GDM1 (cell line): ENCODE data around the gene DGKQ.
A peak's percentile ranks its signal among the peaks of the same experiment; 100 is the strongest.
"Not testable (repeated sequence)": the region's sequence is repeated elsewhere in the genome, so short reads cannot be mapped to it uniquely, and the experiment has no call there.

Experiments
- DNase-seq: peaks from one replicate; lab custom pipeline; 2025; lab: John Stamatoyannopoulos, UW

DGKQ gene

GRCh38 chr4:924107-925096 lies 49.0 kb downstream of the DGKQ start:
- DNase-seq: no peak

- no peak for DNase-seq
Observed at GRCh38 chr4:921830-922331, 51.5 kb downstream of the DGKQ start.

- not testable (repeated sequence) for DNase-seq
Observed at GRCh38 chr4:919004-919680, 54.2 kb downstream of the DGKQ start.

- not testable (repeated sequence) for DNase-seq
Observed at GRCh38 chr4:918591-918990, 54.8 kb downstream of the DGKQ start.

- DNase-seq: no peak
Observed at GRCh38 chr4:917992-918391, 55.4 kb downstream of the DGKQ start.

- DNase-seq: no peak
Observed at GRCh38 chr4:917466-917865, 55.9 kb downstream of the DGKQ start.

- peak; percentile 39 for DNase-seq
Observed at GRCh38 chr4:915595-915994, 57.8 kb downstream of the DGKQ start.

GRCh38 chr4:915041-915474 lies 58.3 kb downstream of the DGKQ start:
- peak; percentile 18 for DNase-seq

GRCh38 chr4:914531-914930 lies 58.8 kb downstream of the DGKQ start:
- no peak for DNase-seq

- DNase-seq: no peak
Observed at GRCh38 chr4:913280-913618, 60.1 kb downstream of the DGKQ start.

- no peak for DNase-seq
Observed at GRCh38 chr4:912548-913279, 60.7 kb downstream of the DGKQ start.

GRCh38 chr4:911871-912490 lies 61.4 kb downstream of the DGKQ start:
- no peak for DNase-seq

- no peak for DNase-seq
Observed at GRCh38 chr4:911221-911751, 62.1 kb downstream of the DGKQ start.

GRCh38 chr4:910366-911091 lies 62.8 kb downstream of the DGKQ start:
- DNase-seq: no peak

GRCh38 chr4:909821-910220 lies 63.5 kb downstream of the DGKQ start:
- DNase-seq: no peak

GRCh38 chr4:909131-909571 lies 64.2 kb downstream of the DGKQ start:
- no peak for DNase-seq
